HG03521 (cell line): ENCODE data around the gene NHSL2.
A peak's percentile ranks its signal among the peaks of the same experiment; 100 is the strongest.

Source experiments
- ATAC-seq: cut with Tn5 transposase; IDR thresholded peaks from one replicate; pipeline ENCODE4 v1.9.1; 2021; ENCODE audit warnings: mild to moderate bottlenecking, moderate library complexity; ENCODE audit not compliant: unreplicated experiment

The NHSL2 gene

DNA sequence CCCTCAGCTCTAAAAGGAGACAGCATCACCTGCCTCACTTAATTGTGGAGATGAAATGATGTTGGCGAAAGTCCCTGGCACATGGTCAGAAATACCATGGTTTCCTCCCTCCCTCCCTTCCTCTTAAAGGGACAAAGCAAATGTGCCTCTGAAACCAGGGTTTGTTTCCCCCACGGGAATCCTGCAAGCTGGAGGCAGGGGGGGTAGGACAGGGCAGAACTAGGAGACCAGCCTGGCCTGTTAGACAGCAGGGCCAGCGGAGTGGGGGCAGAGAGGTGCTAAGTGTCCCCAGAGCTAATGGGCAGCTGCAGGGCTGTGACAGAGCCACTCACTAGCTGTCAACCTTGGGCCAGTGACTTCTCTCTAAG is 215.4 kb downstream of the NHSL2 start:
- ATAC-seq, result no peak

GRCh38 chrX:72126539-72127140 is 216.0 kb downstream of the NHSL2 start:
- no peak for ATAC-seq

DNA sequence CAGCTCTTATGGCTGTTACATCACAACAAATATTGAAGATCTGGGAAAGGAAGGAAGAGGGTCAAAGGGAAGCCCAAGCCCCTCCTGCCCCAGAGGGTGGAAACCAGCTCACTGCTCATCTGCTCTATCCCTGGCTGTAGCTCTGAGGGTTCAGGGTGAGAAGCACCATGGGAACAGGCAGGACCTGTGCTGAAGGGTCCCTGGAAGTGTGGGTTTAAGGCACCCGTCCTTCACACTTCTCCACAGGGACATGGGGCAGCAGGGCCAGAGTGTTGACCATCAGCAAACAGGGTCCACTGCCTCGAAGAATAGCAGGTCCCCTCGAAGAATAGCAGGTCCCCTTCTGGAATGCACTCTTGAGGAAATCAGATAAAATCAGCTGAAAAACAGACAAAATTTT is 216.7 kb downstream of the NHSL2 start:
- ATAC-seq, result no peak

GRCh38 chrX:72128183-72128834 is 217.7 kb downstream of the NHSL2 start:
- no peak for ATAC-seq

DNA sequence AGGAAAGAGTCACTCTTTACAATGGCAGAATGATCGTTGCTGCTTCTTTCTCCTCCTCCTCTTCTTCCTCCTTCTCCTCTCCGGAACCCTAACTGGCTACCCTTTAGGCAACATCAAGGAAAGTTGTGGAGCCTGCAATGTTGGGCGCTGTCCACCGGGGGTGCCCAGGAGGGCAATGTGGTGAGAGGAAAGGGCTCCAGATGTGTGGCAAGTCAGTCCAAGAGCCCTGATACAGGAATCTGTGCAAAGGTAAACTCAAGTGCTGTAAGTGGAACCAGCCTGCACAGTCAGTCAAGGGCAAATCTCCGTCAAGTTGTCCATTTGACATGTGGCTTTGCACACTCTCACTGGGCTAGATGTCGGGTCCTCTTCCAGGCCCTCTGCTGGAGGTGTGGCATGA is 218.2 kb downstream of the NHSL2 start:
- no peak for ATAC-seq

DNA sequence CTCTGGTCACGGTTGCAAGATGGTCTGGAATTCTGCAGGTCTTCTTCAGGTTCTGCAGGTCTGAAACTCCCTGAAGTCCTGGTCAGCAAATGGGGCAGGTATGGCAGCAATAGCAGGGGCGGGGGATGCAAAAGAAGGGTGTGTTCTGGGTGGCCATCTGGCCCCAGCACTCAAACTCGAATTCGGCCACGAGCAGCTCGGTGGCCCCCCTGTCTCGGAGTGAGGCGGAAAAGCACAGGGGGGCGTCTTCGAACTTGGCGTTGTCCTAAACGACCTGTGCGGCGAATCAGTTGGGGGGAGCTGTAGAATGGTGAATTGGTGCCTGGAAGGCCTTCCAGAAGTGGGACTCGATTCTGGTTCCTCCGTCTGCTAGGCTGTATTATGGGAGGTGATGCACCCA is 219.0 kb downstream of the NHSL2 start:
- ATAC-seq, result no peak

- no peak for ATAC-seq
Measured at GRCh38 chrX:72130156-72130761, 219.6 kb downstream of the NHSL2 start.

DNA sequence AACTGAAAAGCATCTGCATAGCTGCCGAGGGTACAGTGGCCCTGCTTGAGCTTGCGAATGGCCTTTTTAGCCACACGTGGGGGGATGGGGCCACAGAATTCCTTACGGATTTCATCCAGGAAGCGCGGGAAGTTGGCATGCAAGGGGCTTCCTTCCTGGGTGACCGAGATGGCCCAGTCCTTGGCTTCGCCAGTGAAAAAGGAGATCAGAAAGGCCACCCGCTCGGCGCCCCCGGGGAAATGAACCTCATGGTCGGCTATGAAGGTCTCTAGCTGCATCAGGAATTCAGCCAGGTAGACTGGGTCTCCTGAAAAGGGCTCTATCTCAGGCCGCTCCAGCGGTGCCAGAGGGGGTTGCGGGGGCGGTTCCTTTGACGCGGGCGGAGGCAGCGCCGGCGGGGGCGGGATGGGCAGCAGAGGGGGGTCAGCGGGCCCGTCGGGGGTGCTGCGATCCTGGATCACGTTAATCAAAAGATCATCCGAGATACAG is 220.2 kb downstream of the NHSL2 start:
- no peak for ATAC-seq

- ATAC-seq, result peak; percentile 53
Measured at GRCh38 chrX:72131317-72132294, 221.0 kb downstream of the NHSL2 start, which contains the start of gene RTL5. Gene RTL5 (minus strand): TSS chrX:72131915.

DNA sequence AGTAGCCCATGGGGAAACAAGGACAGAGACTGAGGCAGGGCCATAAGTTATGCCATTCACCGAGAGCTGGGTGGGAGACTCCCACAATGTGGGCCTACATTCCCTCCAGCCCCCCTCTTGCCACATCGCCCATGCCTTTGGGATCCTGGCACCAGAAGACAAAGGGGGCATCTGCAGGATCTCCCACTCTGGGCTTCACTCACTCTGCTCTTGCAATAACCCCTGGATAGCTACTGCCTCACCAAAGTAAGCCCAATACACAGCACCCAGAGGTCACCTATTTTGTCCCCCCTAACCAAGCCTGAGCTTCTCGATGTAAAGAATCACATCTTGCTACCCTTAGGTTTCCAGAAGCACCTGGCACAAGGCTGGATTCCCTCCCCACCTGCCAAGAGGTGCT is 221.8 kb downstream of the NHSL2 start:
- ATAC-seq, result no peak

- ATAC-seq, result no peak
Measured at GRCh38 chrX:72133851-72134546, 223.4 kb downstream of the NHSL2 start.

DNA sequence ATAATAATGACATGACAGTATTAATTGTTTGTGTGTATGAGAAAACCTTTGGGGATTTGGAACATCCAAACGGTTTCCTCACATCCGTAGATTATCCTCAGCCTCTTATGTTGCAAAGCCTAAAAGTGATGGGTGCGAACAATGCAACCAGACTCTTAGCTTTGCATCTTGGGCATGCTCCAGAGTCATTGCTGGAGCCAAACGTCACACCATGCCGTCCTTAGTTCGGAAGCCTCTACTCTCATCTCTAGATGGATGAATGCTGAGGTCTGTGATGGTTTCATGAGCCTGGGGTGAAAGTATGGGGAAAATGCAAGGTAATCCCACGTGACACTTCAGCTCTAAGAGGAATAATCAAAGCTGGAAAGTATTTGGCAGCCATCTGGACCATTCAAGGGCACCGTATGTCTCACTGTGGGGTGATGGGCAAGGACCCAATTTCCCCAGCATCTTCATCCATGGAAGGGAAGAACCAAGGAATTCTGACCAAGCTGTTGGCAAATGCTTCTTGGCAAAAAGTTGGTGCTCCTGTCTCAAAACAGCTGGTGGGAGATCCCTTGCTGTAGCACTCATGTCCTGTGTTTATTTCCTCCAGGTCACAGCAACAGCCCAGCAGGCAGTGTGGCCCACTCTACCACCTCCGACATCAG is 227.3 kb downstream of the NHSL2 start:
- ATAC-seq, result no peak

DNA sequence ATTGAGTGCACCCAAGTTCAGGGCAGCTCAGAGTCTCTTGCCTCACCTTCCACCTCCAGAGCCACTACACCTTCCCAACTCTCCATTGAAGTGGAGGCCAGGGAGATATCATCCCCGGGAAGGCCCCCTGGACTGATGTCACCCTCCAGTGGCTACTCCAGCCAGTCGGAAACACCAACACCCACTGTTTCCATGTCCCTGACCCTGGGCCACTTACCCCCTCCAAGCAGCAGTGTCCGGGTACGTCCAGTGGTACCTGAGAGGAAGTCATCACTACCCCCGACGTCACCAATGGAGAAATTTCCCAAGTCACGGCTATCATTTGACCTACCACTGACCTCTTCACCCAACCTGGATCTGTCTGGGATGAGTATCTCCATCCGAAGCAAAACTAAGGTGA is 228.9 kb downstream of the NHSL2 start:
- no peak for ATAC-seq

DNA sequence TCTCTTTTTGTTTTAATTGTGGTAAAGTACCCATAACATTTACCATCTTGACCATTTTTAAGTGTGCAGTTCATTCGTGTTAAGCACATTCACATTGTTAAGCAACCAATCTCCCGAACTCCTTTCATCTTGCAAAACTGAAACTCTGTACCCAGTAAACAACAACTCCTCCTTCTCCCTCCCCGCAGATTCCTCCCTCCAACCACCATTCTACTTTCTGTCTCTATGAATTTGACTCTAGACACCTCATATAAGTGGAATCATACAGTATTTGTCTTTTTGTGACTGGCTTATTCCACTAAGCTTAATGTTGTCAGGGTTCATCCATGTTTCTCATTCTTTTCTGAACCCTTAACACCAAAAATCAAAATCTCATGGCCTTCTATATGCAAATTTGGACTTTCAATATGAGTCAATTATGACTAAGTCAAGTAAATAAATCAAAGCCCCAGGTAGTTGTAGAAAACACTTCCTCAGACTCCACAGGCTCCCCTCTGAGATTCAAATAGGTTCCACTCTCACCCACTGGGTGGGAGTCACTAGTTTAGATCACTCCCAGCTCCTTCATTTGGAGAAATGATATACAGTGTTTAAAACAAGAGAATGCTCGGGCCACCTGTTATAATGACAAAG is 230.8 kb downstream of the NHSL2 start:
- peak; percentile 71 for ATAC-seq

DNA sequence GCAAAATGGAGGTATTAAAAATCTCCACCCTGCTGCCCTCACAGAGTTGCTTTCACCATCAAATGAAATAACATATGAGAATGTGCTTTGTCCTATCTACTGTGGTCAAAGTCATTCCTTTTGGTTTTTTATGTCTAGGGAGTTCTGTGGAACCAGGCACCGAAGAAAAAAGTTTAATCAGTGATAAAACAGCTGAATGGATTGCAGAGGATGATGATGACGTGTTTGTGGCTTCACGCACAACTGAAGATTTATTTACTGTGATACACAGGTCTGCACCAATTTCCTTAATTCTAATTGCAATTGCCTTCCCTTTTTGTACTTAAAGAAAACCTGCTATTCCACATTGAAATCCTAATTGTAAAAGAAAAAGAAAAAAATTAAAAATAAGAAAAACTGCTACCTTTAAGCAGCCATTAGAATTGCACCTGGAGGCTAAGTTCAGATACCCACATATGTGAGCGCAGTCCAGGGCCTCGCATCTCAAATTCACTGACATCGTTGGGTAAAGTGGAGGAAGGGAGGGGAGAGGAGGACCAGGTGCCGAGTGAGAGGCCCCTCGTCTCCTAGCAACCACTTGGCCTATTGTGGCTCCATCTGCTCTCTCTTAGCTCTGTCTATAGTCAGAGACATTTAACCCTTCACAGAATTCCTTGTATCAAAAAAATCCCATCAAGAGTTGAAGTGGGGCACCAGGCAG is 231.6 kb downstream of the NHSL2 start:
- no peak for ATAC-seq

DNA sequence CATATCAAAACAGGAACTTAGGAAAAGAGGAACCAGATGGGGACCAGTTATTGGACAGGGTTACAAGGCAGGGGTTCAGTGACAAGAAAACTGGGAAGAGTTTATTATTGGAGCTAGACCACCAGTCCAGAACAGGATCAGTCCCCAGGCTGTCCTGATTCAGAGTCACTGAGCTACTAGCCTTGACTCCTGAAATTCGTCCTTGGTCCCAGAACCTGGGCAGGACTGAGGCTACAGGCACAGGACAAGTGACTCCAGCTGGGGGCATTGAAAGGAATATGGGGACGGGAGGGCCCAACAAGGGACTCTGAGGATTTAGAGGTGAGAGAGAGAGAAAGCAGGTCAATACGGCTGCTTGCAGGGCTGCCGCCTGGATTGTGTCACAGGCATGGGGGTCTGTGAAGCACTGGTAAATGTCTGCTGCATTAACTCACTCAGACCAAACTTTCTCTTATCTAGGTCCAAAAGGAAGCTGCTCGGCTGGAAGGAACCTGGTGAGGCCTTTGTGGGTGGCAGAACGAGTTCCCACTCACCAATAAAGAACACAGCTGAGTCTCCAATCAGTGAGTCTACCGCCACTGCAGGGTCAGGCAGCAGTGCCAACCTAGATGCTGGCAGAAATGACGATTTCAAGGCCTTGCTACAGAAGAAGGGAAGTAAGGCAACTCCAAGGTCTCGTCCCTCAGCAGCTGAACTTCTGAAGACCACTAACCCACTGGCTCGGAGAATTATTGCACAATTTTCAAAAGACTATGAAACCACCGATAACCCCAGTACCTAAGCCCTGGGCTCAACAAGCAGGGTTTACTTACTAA is 232.4 kb downstream of the NHSL2 start:
- ATAC-seq, result no peak

- no peak for ATAC-seq
Measured at GRCh38 chrX:72143609-72143907, 232.9 kb downstream of the NHSL2 start.

DNA sequence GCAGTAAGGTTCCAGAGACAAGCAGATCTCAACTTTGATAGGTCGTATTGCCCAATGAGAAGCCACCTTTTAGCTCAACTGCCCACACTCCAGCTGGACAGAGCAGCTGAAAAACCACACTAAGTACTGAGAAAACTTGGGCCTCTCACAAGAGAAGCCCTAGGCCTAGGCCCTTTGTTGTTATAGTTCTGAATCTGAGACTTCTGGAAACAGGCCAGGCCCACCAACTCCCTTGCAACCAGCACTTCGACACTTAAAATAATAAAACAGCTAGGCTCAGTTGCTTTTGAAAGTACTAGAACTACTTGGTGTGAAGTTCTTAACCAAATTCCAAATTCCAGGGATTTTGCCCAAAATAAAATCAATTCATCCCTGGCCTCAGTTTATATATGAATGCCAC is 234.5 kb downstream of the NHSL2 start:
- ATAC-seq, result no peak
